Measurements from ENCODE around the gene SNTG2.
"Not testable (repeated sequence)": the region's sequence is repeated elsewhere in the genome, so short reads cannot be mapped to it uniquely, and the experiment has no call there.

The SNTG2 gene

DNA sequence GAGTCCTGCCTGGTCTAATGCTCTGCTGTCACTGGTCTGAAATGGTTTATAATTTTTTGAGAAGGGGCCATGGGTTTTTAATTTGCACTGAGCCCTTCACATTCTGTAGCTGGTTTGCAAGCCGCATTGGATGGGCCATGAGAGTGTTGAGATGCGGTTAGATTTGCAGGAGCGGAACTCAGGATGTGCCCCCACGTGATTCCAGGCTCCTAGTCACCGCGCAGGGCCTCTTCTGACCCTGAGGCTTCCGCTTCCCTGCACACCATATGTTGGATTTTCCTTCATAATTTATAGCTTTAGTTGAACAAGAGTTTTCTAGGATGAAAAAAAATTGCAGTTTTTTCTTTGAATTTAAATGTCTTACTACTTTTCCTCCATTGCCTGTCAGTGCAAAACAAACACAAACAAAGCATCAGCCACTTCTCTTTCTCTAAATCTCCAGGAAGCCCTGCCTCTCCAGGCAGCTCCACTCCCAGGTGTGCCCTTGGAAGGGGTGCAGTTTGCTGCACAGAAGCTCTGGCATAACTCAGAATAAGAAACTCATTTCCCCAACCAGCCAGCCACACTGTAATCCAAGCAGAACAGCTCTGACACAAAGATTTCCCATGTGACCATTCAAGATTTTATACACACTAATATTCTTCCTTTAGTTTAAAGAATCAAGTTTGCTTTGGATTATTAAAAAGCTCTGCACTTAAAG is 444.2 kb downstream of the SNTG2 start:
- DNase-seq, result no peak

- no peak for DNase-seq
Observed at GRCh38 chr2:1397350-1397749, 446.7 kb downstream of the SNTG2 start.

- DNase-seq, result no peak
Observed at GRCh38 chr2:1398191-1398590, 447.5 kb downstream of the SNTG2 start.

- no peak for DNase-seq
Observed at GRCh38 chr2:1400943-1401735, 450.5 kb downstream of the SNTG2 start.

- no peak for DNase-seq
Observed at GRCh38 chr2:1402064-1402463, 451.4 kb downstream of the SNTG2 start.

DNA sequence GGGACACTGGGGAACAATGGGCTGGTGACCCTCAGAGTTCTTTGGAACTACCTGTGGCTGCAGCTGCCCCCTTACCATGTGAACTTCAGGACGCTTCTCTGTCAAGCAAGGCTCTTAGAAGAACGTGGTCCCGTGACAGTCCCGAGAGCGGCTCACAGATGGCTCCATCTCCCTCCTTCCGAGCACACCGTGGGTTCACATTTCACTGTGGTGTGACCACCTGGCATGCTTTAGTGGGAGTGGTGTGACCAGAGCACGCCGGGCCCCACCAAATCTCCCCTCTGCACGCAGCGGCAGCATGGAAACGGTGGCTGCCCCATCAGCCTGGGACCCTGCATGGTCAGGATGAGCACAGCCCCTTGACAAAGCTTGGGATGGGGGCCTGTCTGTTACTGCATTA is 452.9 kb downstream of the SNTG2 start:
- no peak for DNase-seq

DNA sequence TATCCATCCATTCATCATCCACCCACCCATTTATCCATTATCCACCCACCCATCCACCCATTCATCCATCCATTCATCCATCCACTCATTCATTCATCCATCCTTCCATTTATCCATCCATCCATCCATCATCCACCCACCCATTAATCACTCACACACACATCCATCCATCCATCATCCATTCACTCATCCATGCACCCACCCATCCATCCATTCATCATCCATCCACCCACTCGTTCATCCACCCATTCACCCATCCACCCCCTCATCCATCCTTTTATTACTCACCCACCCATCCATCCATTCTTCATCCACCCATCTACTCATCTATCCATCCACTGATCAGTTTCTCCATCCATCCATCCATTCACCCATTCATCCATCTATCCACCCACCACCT is 454.5 kb downstream of the SNTG2 start:
- no peak for DNase-seq

- DNase-seq, result no peak
Observed at GRCh38 chr2:1405967-1406366, 455.3 kb downstream of the SNTG2 start.

DNA sequence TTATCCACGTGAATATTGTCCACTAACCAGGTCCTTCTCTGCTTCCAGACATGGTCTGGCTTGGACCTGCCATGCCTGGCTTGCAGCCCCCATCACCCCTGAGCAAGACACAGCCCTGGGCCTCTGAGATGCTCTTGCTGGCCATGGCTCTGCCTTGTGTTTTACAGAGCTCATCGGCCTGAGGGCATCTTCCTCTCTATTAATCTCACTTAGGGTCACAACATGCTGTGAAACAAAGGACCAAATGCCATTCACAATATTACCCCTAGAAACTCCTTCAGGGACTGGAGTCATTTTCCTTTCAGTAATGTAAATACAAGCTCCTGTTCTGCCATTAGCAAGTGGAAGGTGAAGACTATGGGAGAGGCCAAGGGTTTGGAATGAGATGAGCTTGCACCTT is 455.8 kb downstream of the SNTG2 start:
- DNase-seq, result no peak

- no peak for DNase-seq
Observed at GRCh38 chr2:1407950-1408675, 457.5 kb downstream of the SNTG2 start.

- DNase-seq, result no peak
Observed at GRCh38 chr2:1413156-1413710, 462.6 kb downstream of the SNTG2 start, which contains the start of gene TPO. TPO (plus strand) TSS chr2:1413463; CDS start chr2:1414409, 946 bp downstream.

DNA sequence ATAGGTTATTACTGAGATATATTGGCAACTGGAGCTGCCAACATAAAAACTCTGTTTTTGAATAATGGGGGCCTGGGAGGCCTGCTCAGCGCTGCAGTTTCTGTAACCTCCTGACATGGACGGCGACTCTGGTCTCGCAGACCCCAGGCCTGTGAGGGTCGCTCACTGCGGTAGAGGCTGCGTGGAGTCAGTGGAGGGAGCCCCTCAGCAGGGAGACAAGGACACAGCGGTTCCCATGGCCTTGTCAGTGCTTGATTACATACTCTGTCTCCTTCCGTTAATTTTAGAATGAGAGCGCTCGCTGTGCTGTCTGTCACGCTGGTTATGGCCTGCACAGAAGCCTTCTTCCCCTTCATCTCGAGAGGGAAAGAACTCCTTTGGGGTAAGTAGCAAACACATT is 463.5 kb downstream of the SNTG2 start:
- no peak for DNase-seq

GRCh38 chr2:1414901-1415300 is 464.3 kb downstream of the SNTG2 start:
- DNase-seq, result not testable (repeated sequence)

DNA sequence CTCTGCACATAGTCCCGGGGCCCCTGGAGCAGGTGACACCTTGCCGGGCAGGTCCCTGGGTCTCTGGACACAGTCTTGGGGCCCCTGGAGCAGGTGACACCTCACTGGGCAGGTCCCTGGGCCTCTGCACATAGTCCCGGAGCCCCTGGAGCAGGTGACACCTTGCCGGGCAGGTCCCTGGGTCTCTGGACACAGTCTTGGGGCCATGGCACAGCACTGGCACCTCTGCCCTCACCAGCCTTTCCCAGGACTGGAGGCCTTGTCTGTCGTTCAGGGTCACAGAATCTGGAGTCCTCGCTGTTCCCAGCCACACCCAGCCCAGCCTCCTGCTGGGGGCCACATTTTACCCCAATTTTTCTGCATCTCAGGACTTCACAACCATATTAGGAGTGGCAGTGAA is 464.9 kb downstream of the SNTG2 start:
- no peak for DNase-seq
